SK-N-SH (cell line): Measurements from ENCODE around the gene NCK1. TPM values are rescaled to one million over a fixed set of nuclear protein-coding genes. Genes with fewer than 3 reads are reported as not detected.

ENCODE experiments used
- CTCF ChIA-PET: fragments of 300-600, 350-600 bp; formaldehyde crosslinking; extraction: SDS; loops from one replicate; lab custom pipeline; 2021; lab: Yijun Ruan, JAX
- POLR2A ChIA-PET: fragments of 350-600 bp; sonication (Branson Sonifier 250); formaldehyde crosslinking; extraction: SDS; loops from one replicate; lab custom pipeline; 2020; ENCODE audit warnings: antibody characterized with exemption, inconsistent platforms; lab: Yijun Ruan, JAX
- DNase-seq: peaks from one replicate; pipeline ENCODE4 v3.0.0; 2012
- H2AFZ ChIP-seq: fragments of 200-600 bp; sonication (generic); 2 replicates; pipeline ENCODE4 v1.8.1; 2016; ENCODE audit warnings: antibody characterized with exemption, mild to moderate bottlenecking, low read depth
- H3F3A ChIP-seq: fragments of 200-600 bp; sonication (generic); replicated peaks from 2 replicates; pipeline ENCODE3; 2016; ENCODE audit warnings: antibody characterized with exemption, mild to moderate bottlenecking; ENCODE audit not compliant: insufficient read depth
- H3K27ac ChIP-seq, 2 experiments: fragments of 200-500 bp in 1 of 2; fragments of 200-600 bp in 1 of 2; sonication (Bioruptor generic) in 1 of 2; sonication (generic), shearing (Covaris generic) in 1 of 2; 2 replicates each; pipeline versions ENCODE4 v1.5.1 to v1.6.1; 2014 to 2016; ENCODE audit warnings: low read depth in 2 of 2, inconsistent platforms in 1 of 2, low read length in 1 of 2, mild to moderate bottlenecking in 1 of 2, mixed read lengths in 1 of 2
- H3K27me3 ChIP-seq: fragments of 200-600 bp; sonication (generic), shearing (Covaris generic); 2 replicates; pipeline ENCODE4 v1.6.1; 2016; ENCODE audit warnings: mixed run types; ENCODE audit not compliant: insufficient read depth
- H3K36me3 ChIP-seq, 2 experiments: fragments of 200-500 bp in 1 of 2; fragments of 200-600 bp in 1 of 2; sonication (Bioruptor generic) in 1 of 2; sonication (generic) in 1 of 2; replicated peaks in 1 of 2; 2 replicates each; pipeline versions ENCODE3 to v1.5.1; 2014 to 2016; ENCODE audit warnings: low read length in 1 of 2, mild to moderate bottlenecking in 1 of 2; ENCODE audit not compliant: insufficient read depth in 2 of 2, control insufficient read depth in 1 of 2
- H3K4me1 ChIP-seq, 2 experiments: fragments of 200-500 bp in 1 of 2; fragments of 200-600 bp in 1 of 2; sonication (Bioruptor generic) in 1 of 2; sonication (generic), shearing (Covaris generic) in 1 of 2; 2 replicates each; pipeline versions ENCODE4 v1.5.1 to v1.6.1; 2014 to 2016; ENCODE audit warnings: low read depth in 1 of 2, low read length in 1 of 2, mixed run types in 1 of 2; ENCODE audit not compliant: insufficient read depth in 2 of 2, control insufficient read depth in 1 of 2
- H3K4me2 ChIP-seq: fragments of 200-600 bp; sonication (generic), shearing (Covaris generic); 2 replicates; pipeline ENCODE4 v1.6.1; 2017; ENCODE audit warnings: mixed run types
- H3K4me3 ChIP-seq, 2 experiments: fragments of 200-500 bp in 1 of 2; fragments of 200-600 bp in 1 of 2; sonication (Bioruptor generic) in 1 of 2; sonication (generic), shearing (Covaris generic) in 1 of 2; 2 replicates each; pipeline versions ENCODE4 v1.5.1 to v1.8.1; 2014 to 2016; ENCODE audit warnings: low read depth in 2 of 2, inconsistent platforms in 1 of 2, low read length in 1 of 2, mild to moderate bottlenecking in 1 of 2, mixed read lengths in 1 of 2, moderate library complexity in 1 of 2
- H3K79me2 ChIP-seq: fragments of 200-600 bp; sonication (generic); 2 replicates; pipeline ENCODE4 v1.8.1; 2017; ENCODE audit warnings: mild to moderate bottlenecking; ENCODE audit not compliant: insufficient read depth
- H3K9ac ChIP-seq: fragments of 200-600 bp; sonication (generic); 2 replicates; pipeline ENCODE4 v1.6.1; 2017; ENCODE audit warnings: mixed run types
- H3K9me2 ChIP-seq: fragments of 200-600 bp; sonication (generic); 2 replicates; pipeline ENCODE4 v1.6.1; 2017; ENCODE audit warnings: mixed run types
- H3K9me3 ChIP-seq: fragments of 200-600 bp; sonication (generic); 2 replicates; pipeline ENCODE4 v1.6.1; 2017; ENCODE audit warnings: mixed run types, mild to moderate bottlenecking, moderate library complexity
- H4K20me1 ChIP-seq: fragments of 200-600 bp; sonication (generic); 2 replicates; pipeline ENCODE4 v1.6.1; 2017; ENCODE audit warnings: mild to moderate bottlenecking, mixed run types; ENCODE audit not compliant: insufficient read depth
- CHD2 ChIP-seq: fragments of 150-350 bp; IDR thresholded peaks from 2 replicates; pipeline ENCODE4 v1.6.1; 2018; ENCODE audit warnings: low read length; ENCODE audit not compliant: partially characterized antibody
- CTCF ChIP-seq: fragments of 200-600 bp; sonication (generic); IDR thresholded peaks from 2 replicates; pipeline ENCODE4 v1.6.1; 2017; ENCODE audit warnings: antibody characterized with exemption, mild to moderate bottlenecking, moderate library complexity
- EP300 ChIP-seq, 2 experiments: IDR thresholded peaks; 2 replicates each; pipeline versions ENCODE4 v1.4.0 to v1.6.1; 2012; ENCODE audit warnings: borderline replicate concordance in 1 of 2, low read depth in 1 of 2, low read length in 1 of 2
- EZH2phosphoT487 ChIP-seq: fragments of 200-600 bp; sonication (generic); IDR thresholded peaks from 2 replicates; pipeline ENCODE4 v1.6.1; 2017; ENCODE audit warnings: low read depth, mixed run types, mild to moderate bottlenecking, antibody characterized with exemption, moderate library complexity, borderline replicate concordance
- FOSL2 ChIP-seq: IDR thresholded peaks from 2 replicates; pipeline ENCODE4 v1.4.0; 2012; ENCODE audit warnings: low read depth, mild to moderate bottlenecking, moderate library complexity, borderline replicate concordance
- FOXJ3 ChIP-seq: sonication (generic); formaldehyde crosslinking; IDR thresholded peaks from 2 replicates; pipeline ENCODE4 v1.5.1; 2020; ENCODE audit warnings: mild to moderate bottlenecking, missing genetic modification reagents
- FOXM1 ChIP-seq: IDR thresholded peaks from 2 replicates; pipeline ENCODE4 v1.4.0; 2012; ENCODE audit warnings: low read depth, mild to moderate bottlenecking
- GABPA ChIP-seq: IDR thresholded peaks from 2 replicates; pipeline ENCODE4 v1.4.0; 2012; ENCODE audit warnings: low read depth, mild to moderate bottlenecking
- GATA2 ChIP-seq: sonication (generic); formaldehyde crosslinking; IDR thresholded peaks from 2 replicates; pipeline ENCODE4 v1.5.0; 2020; ENCODE audit warnings: mild to moderate bottlenecking, missing genetic modification reagents
- MAX ChIP-seq: IDR thresholded peaks from 2 replicates; pipeline ENCODE4 v1.4.0; 2012; ENCODE audit warnings: low read depth
- MEF2A ChIP-seq: IDR thresholded peaks from 2 replicates; pipeline ENCODE4 v1.4.0; 2012; ENCODE audit warnings: low read depth, borderline replicate concordance
- NFIC ChIP-seq: IDR thresholded peaks from 2 replicates; pipeline ENCODE4 v1.4.0; 2012; ENCODE audit warnings: borderline replicate concordance
- PBX3 ChIP-seq: IDR thresholded peaks from 2 replicates; pipeline ENCODE4; 2012
- RAD21 ChIP-seq: IDR thresholded peaks from 2 replicates; pipeline ENCODE4 v1.6.1; 2012; ENCODE audit warnings: mild to moderate bottlenecking, low read length
- REST ChIP-seq: IDR thresholded peaks from 2 replicates; pipeline ENCODE4 v1.6.1; 2012; ENCODE audit warnings: mild to moderate bottlenecking, low read depth, low read length, moderate library complexity
- RFX5 ChIP-seq: IDR thresholded peaks from 2 replicates; pipeline ENCODE4 v1.6.1; 2012; ENCODE audit warnings: mild to moderate bottlenecking, improper control_type of control experiment, low read length
- RXRA ChIP-seq: IDR thresholded peaks from 2 replicates; pipeline ENCODE4 v1.4.0; 2012; ENCODE audit warnings: low read depth, mild to moderate bottlenecking, borderline replicate concordance
- SIN3A ChIP-seq: IDR thresholded peaks from 2 replicates; pipeline ENCODE4 v1.6.1; 2012; ENCODE audit warnings: low read depth, mild to moderate bottlenecking, low read length, moderate library complexity, borderline replicate concordance
- TAF1 ChIP-seq: IDR thresholded peaks from 2 replicates; pipeline ENCODE4 v1.6.1; 2012; ENCODE audit warnings: low read depth, mild to moderate bottlenecking, low read length, moderate library complexity, borderline replicate concordance
- TEAD4 ChIP-seq: IDR thresholded peaks from 2 replicates; pipeline ENCODE4 v1.4.0; 2012; ENCODE audit warnings: mild to moderate bottlenecking, borderline replicate concordance; ENCODE audit not compliant: insufficient read depth
- USF1 ChIP-seq: IDR thresholded peaks from 2 replicates; pipeline ENCODE4 v1.4.0; 2012; ENCODE audit warnings: low read depth, borderline replicate concordance
- ZBTB33 ChIP-seq: IDR thresholded peaks from 2 replicates; pipeline ENCODE4 v1.4.0; 2012; ENCODE audit warnings: low read depth, borderline replicate concordance
- WGBS: methylation state at CpG from one replicate; pipeline ENCODE4 v1.1.6; 2017; ENCODE audit warnings: low lambda C conversion rate; 5-methylcytosine and 5-hydroxymethylcytosine counted together
- polyA plus RNA-seq, 3 experiments: library from polyadenylated mRNA; depleted of rRNA; stranded (reverse); fragments of >200 nt; gene quantifications; 2 replicates each; pipeline ENCODE4 v1.2.3, GENCODE V29; 2012

Gene NCK1
- polyA plus RNA-seq, 1 of the 3 experiments (the other 2 are of a cell fraction) = 16.2 TPM

- no peaks in the 10 kb centered on the region for H3K27me3 ChIP-seq
- H3K4me2 ChIP-seq = peak overlapping the region; percentile 92
- peaks cover 23% of the 10 kb centered on the region for H4K20me1 ChIP-seq
- peak overlapping the region; percentile 83 to 90 for H3K27ac ChIP-seq
- H3F3A ChIP-seq = peaks cover 17% of the 10 kb centered on the region
- WGBS = under 1% methylated on average over 26 of the region's 39 CpGs
- H3K4me1 ChIP-seq = peaks cover 5 to 6% of the 10 kb centered on the region in 2 experiments; a peak in 3 of 4 replicates
- H2AFZ ChIP-seq = peak overlapping the region; percentile 52
- H3K9me3 ChIP-seq = no peaks in the 10 kb centered on the region
- H3K9me2 ChIP-seq = no peaks in the 10 kb centered on the region
- peaks cover 0 to 5% of the 10 kb centered on the region in 2 experiments for H3K36me3 ChIP-seq
- peak overlapping the region; percentile 71 to 84 for H3K4me3 ChIP-seq
- DNase-seq = peak; percentile 76
- ChIA-PET POLR2A (interaction anchor here (0.6 to 1.7 kb wide), 5 partner anchors 44 to 863 kb away, joined by 3 to 21 read pairs (median 4); partner anchors contain the start of genes SLC35G2 and STAG1), CTCF (interaction anchor here (0.8 to 4.5 kb wide), 7 partner anchors 11 to 471 kb away, joined by 3 to 19 read pairs (median 5); partner anchors contain the start of gene STAG1)
- peaks cover 80% of the 10 kb centered on the region for H3K79me2 ChIP-seq
- H3K9ac ChIP-seq = peak overlapping the region; percentile 75
- no peak for TF ChIP-seq RXRA
- TF ChIP-seq FOXJ3 (CRISPR knock-in tag) = 0 out of 2 replicates have a peak, but pooled peaks have one; percentile 38
- peak; percentile 10; the same call in 1 of the 2 replicates for TF ChIP-seq TAF1
- TF ChIP-seq SIN3A = peak; percentile 48; the same call in 1 of the 2 replicates
- no peak for TF ChIP-seq MAX
- TF ChIP-seq ZBTB33 = no peak
- no peak for TF ChIP-seq TEAD4
- TF ChIP-seq GABPA = no peak
- no peak for TF ChIP-seq EP300 (IDR thresholded peaks at IDR 0.05; ENCODE audit: borderline replicate concordance in 1 of 2, low read depth in 1 of 2, low read length in 1 of 2)
- TF ChIP-seq USF1 = no peak
- TF ChIP-seq CTCF = no peak
- no peak for TF ChIP-seq MEF2A
- TF ChIP-seq REST = no peak
- TF ChIP-seq FOXM1 = 0 out of 2 replicates have a peak, but pooled peaks have one; percentile 19
- TF ChIP-seq NFIC = no peak
- TF ChIP-seq RFX5 = no peak
- TF ChIP-seq PBX3 = no peak
- TF ChIP-seq RAD21 = no peak
- TF ChIP-seq FOSL2 = no peak
- peak; percentile 68 for TF ChIP-seq CHD2
- no peak for TF ChIP-seq GATA2 (CRISPR knock-in tag)
- no peak for TF ChIP-seq EZH2phosphoT487
These were observed 762 bp downstream of the NCK1 start for GRCh38 chr3:136862617-136863322.
